NOMO-1 treated with DMSO at 0.1 percent for 48 hours (cell line): ENCODE measurements around the gene ST7.
"Not testable (repeated sequence)": the region's sequence is repeated elsewhere in the genome, so short reads cannot be mapped to it uniquely, and the experiment has no call there.

Experiments
- DNase-seq: peaks from one replicate; lab custom pipeline; 2025; ENCODE audit not compliant: unreplicated experiment; lab: John Stamatoyannopoulos, UW

ST7 gene

GRCh38 chr7:116971869-116972268 is 18.6 kb downstream of the ST7 start:
- DNase-seq, result no peak

GRCh38 chr7:116975024-116975423 is 21.7 kb downstream of the ST7 start:
- DNase-seq, result not testable (repeated sequence)

- DNase-seq, result no peak
These were observed 23.9 kb downstream of the ST7 start for GRCh38 chr7:116977172-116977571.

GRCh38 chr7:116978006-116978405 is 24.7 kb downstream of the ST7 start:
- DNase-seq, result no peak

GRCh38 chr7:116979430-116979829 is 26.1 kb downstream of the ST7 start:
- no peak for DNase-seq

GRCh38 chr7:116980354-116980753 is 27.1 kb downstream of the ST7 start:
- DNase-seq, result no peak

DNA sequence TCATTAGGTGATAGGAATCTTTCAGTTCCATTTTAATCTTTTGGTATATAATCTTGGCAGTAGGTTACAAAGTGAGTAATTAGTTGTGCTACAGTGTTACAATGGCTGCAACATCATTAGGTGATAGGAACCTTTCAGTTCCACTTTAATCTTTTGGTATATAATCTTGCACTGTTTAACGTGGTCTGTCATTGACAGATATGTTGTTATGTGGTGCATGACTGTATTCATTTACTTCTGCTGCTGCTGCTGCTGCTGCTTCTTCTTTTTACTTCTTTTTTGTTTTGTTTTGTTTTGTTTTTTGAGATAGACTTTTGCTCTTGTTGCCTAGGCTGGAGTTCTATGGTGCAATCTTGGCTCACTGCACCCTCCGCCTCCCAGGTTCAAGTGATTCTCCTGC is 28.6 kb downstream of the ST7 start:
- peak; percentile 22 for DNase-seq

- DNase-seq, result no peak
These were observed 31.2 kb downstream of the ST7 start for GRCh38 chr7:116984511-116984910.

DNA sequence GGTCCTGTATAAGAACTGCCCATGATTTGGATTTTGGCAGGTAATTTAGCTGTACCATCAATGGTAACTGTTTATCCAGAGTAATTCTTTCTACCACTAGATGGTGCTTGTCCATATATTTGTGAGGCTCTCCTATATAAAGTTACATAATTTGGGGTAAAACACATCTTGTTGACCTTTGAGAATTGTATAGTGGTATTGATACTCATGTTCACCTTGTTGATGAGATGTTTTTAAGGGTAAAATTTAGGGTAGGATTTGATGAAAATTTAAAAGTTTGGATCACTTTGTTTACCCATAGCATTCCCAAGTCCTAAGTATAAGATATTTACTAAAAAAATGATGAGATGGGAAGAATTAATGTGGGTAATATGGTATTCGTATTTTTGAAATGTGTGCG is 31.6 kb downstream of the ST7 start:
- peak; percentile 33 for DNase-seq

DNA sequence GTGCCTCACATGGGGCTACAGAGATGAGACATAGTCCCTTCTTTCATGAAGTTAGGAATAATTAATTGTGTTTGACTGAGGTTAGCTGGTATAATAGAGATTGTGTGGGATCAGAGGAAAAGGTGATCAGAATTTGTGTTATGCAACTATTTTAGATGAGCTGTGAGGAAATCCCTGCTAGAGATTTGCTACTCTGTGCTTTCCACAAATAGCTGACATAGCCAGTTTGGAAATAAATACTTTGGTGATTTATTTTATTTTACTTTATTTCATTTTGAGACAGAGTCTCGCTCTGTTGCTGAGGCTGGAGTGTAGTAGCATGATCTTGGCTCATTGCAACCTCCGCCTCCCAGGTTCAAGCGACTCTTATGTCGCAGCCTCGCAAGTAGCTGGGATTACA is 32.3 kb downstream of the ST7 start:
- no peak for DNase-seq

- no peak for DNase-seq
These were observed 33.6 kb downstream of the ST7 start for GRCh38 chr7:116986611-116987565.

GRCh38 chr7:116988363-116988989 is 35.2 kb downstream of the ST7 start:
- no peak for DNase-seq

- DNase-seq, result no peak
These were observed 36.8 kb downstream of the ST7 start for GRCh38 chr7:116990056-116990455.

- no peak for DNase-seq
These were observed 37.9 kb downstream of the ST7 start for GRCh38 chr7:116991233-116991632.

DNA sequence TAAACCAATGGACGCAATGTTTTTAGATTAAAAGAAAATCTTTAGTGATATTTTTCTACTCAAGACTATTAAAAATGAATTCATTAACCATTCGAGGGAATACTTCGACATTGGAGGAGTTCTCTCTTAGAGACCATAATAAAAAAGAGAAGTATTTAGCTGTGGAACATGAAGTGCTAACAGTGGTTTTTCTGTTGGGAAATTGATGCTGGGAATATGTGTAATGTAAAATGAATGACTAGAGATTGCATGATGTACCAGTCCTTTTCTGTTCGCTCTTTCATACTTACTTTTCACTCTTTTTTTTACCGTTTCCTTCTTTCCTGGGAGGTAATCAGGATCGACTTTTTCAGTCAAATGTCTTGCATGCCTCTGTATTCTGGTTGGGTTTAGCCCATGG is 41.3 kb downstream of the ST7 start:
- DNase-seq, result peak; percentile 18

GRCh38 chr7:116997972-116998371 is 44.7 kb downstream of the ST7 start:
- no peak for DNase-seq

DNA sequence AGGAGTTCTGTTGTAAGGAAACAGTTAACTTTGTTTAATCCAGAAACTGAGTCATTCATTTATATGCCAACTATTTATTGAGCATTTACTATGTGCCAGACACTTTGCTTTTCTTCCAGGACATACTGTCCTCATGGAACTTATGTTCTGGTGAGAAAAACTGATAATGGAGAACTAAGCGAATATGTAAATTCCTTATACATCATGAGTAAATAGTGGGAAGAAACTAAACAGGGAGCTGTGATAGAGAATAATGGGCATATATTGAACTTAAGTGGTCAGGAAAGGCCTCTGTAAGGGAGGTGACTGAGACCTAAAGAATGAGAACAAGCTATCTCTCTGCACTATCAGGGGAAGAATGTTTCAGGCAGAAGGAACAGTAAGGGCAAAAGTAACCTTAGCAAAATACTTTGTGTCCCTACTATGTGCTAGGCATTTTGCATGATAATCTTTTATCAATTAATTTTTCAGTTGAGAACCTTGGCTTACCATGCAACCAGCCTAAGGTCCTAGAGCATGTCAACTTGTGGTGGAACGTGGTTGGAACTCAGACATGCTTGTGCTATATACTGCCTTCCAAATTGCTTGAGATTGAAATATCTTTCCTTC is 45.4 kb downstream of the ST7 start:
- DNase-seq, result no peak

- DNase-seq, result no peak
These were observed 46.0 kb downstream of the ST7 start for GRCh38 chr7:116999311-116999710.

DNA sequence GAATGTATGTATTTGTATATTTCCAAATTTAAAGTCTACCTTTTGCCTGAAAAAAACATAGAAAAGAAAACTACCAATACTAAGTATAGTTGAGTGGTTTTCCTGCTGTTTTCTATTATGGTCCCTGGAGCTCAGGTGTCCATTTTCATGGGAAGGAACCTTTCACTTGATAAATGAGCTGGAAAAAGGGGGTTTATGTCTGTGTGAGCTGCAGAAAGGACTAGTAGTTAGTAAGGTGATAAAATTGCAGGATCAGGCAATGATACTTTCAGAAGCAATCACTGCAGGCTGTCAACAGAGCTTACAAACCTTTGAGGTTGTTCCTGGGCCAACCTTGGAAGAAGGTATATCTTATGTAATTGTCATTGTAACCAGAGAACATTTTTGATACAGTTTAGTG is 48.0 kb downstream of the ST7 start:
- DNase-seq, result no peak

DNA sequence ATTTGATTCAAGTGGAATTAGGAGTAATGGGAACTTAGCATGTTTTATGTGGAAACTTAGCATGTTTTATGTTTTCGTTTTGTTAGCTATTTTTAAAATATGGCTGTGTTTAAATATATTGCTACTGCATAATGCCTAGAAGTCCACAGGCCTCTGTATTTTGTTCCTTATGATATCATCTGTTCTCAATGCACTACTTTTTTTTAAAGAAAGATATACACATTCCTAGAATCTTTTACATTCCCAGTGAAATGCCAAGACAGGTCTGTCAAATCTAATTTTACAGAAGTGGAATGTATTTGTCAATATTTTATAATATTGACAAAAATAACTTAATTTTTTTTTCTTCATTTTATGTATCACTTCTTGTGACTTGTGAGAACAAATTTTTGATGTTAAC is 51.6 kb downstream of the ST7 start:
- no peak for DNase-seq

DNA sequence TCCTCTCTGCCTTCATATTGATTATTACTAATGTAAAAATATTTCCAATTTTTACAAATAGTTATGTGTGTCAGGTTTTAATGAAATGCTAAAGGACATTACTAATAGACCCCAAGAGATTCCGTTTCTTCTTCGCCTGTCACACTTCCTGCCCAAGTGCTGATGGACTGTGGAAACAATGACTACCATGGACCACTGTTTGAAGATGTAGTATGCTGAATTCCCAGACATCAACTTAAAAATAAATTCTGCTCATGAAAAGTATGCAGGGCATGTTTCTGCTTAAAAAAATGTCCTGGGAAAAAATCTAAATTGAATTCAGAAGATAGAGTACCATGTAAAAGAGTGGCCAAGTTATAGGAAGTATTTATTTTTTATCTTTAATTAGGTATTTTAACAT is 52.1 kb downstream of the ST7 start:
- no peak for DNase-seq
